Right atrium auricular region (tissue), 2 donors: ENCODE data around the gene DOP1B. TPM values are rescaled to one million over a fixed set of nuclear protein-coding genes. Genes with fewer than 3 reads are reported as not detected.
A peak's percentile ranks its signal among the peaks of the same experiment; 100 is the strongest.

Experiments
- DNase-seq: peaks from one replicate; pipeline ENCODE4 v3.0.0-alpha.2; 2019; ENCODE audit warnings: low spot score
- H3K27ac ChIP-seq, 2 donors: fragments of 200-600 bp; sonication (generic); 1 replicate in 1 of 2; 2 replicates in 1 of 2; pipeline ENCODE4 v1.5.1; 2016 to 2019
- H3K27me3 ChIP-seq, 2 donors: fragments of 200-600 bp; sonication (generic); one replicate each; pipeline versions ENCODE4 v1.5.1 to v1.6.0; 2017 to 2019
- H3K36me3 ChIP-seq: fragments of 200-600 bp; sonication (generic); one replicate; pipeline ENCODE4 v1.5.1; 2016
- H3K4me1 ChIP-seq, 2 donors: fragments of 200-600 bp; sonication (generic); one replicate each; pipeline versions ENCODE4 v1.5.1 to v1.6.0; 2017 to 2019
- H3K4me3 ChIP-seq, 2 donors: fragments of 200-600 bp; sonication (generic); 1 replicate in 1 of 2; 2 replicates in 1 of 2; pipeline ENCODE4 v1.5.1; 2017 to 2019; ENCODE audit warnings: mild to moderate bottlenecking in 1 of 2, moderate library complexity in 1 of 2
- H3K9me3 ChIP-seq, 2 donors: fragments of 200-600 bp; sonication (generic); one replicate each; pipeline ENCODE4 v1.5.1; 2019
- total RNA-seq, 2 donors: library from RNA; depleted of rRNA; stranded (reverse); fragments of >200 nt; gene quantifications; one replicate each; pipeline ENCODE4 v1.1.0, GENCODE V29; 2016
- TF ChIP-seq, protein P1 (sequence below), 2 donors: fragments of 200-600 bp; sonication (generic); IDR thresholded peaks; one replicate each; pipeline ENCODE4 v1.5.1; 2019; ENCODE audit warnings: antibody characterized with exemption in 2 of 2

The DOP1B gene
- total RNA-seq, 2 donors from 2014 or later = 4.0 to 4.9 TPM

DNA sequence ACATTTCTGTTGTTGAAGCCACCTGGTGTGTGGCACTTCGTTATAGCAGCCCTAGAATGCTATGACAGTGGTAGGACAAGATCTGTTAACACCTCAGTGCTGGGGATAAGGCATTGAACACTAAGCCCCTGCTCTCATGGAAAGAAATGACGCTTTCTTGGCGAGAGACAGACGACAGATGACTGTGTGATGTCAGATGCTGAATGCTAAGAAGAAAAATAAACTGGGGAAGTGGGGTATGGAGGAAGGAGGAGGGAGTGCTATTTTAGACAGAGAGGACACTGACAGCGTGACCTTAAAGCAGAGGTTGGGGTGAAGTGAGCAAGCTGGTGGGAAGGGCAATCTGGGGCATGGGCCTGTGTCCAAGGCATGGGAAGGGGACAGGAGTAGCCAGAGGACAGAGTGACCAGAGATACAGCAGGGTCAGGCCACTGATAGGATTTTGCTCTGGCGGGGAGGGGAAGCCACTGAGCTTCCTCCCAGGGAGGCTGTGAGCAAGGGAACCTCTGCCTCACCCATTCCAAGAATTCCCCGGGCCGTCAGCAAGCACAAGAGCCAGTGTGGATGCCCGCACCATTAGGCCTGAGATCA is 15.2 kb downstream of the DOP1B start:
- peaks cover 0 to 17% of the 10 kb centered on the region in 2 donors for H3K4me1 ChIP-seq
- H3K9me3 ChIP-seq = no peaks in the 10 kb centered on the region
- no peaks in the 10 kb centered on the region for H3K27me3 ChIP-seq
- no peak for DNase-seq
- no peaks in the 10 kb centered on the region for H3K36me3 ChIP-seq
- H3K4me3 ChIP-seq = no peak overlapping the region
- H3K27ac ChIP-seq = peak overlapping the region in 1 of 2 donors; percentile 5
- TF ChIP-seq, protein P1, sequence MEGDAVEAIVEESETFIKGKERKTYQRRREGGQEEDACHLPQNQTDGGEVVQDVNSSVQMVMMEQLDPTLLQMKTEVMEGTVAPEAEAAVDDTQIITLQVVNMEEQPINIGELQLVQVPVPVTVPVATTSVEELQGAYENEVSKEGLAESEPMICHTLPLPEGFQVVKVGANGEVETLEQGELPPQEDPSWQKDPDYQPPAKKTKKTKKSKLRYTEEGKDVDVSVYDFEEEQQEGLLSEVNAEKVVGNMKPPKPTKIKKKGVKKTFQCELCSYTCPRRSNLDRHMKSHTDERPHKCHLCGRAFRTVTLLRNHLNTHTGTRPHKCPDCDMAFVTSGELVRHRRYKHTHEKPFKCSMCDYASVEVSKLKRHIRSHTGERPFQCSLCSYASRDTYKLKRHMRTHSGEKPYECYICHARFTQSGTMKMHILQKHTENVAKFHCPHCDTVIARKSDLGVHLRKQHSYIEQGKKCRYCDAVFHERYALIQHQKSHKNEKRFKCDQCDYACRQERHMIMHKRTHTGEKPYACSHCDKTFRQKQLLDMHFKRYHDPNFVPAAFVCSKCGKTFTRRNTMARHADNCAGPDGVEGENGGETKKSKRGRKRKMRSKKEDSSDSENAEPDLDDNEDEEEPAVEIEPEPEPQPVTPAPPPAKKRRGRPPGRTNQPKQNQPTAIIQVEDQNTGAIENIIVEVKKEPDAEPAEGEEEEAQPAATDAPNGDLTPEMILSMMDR (IDR thresholded peaks at IDR 0.05) = no peak

- Histone ChIP-seq H3K27ac (no peak overlapping the region), H3K27me3 (no peaks in the 10 kb centered on the region), H3K4me1 (peaks cover 0 to 17% of the 10 kb centered on the region in 2 donors), H3K36me3 (no peaks in the 10 kb centered on the region), H3K4me3 (no peak overlapping the region), H3K9me3 (no peaks in the 10 kb centered on the region)
- TF ChIP-seq, protein P1 (IDR thresholded peaks at IDR 0.05) = no peak
- no peak for DNase-seq
Observed at GRCh38 chr21:36174780-36175179, 18.2 kb downstream of the DOP1B start.

GRCh38 chr21:36175771-36176565 is 19.3 kb downstream of the DOP1B start:
- H3K36me3 ChIP-seq = no peaks in the 10 kb centered on the region
- peaks cover 0 to 17% of the 10 kb centered on the region in 2 donors for H3K4me1 ChIP-seq
- H3K27me3 ChIP-seq = no peaks in the 10 kb centered on the region
- TF ChIP-seq, protein P1 (IDR thresholded peaks at IDR 0.05) = no peak
- no peaks in the 10 kb centered on the region for H3K9me3 ChIP-seq
- H3K27ac ChIP-seq = no peak overlapping the region
- H3K4me3 ChIP-seq = no peak overlapping the region
- no peak for DNase-seq

DNA sequence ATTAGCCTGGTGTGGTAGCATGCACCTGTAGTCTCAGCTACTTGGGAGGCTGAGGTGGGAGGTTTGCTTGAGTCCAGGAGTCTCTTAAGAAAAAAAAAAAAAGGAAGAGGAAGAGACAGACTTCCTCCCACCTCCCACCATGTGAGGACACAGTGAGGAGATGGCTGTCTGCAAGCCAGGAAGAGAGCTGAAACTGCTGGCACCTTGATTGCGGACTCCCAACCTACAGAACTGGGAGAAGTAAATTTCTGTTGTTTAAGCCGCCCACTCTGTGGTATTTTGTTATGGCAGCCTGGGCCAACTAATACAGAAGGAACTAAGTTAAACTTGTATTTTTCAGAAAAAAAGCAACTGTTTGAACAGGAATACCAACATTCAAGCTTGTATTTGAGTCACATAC is 21.7 kb downstream of the DOP1B start:
- no peak for DNase-seq
- TF ChIP-seq, protein P1 (IDR thresholded peaks at IDR 0.05) = no peak
- Histone ChIP-seq H3K4me1 (no peaks in the 10 kb centered on the region), H3K9me3 (no peaks in the 10 kb centered on the region), H3K27ac (no peak overlapping the region), H3K36me3 (no peaks in the 10 kb centered on the region), H3K4me3 (no peak overlapping the region), H3K27me3 (no peaks in the 10 kb centered on the region)

DNA sequence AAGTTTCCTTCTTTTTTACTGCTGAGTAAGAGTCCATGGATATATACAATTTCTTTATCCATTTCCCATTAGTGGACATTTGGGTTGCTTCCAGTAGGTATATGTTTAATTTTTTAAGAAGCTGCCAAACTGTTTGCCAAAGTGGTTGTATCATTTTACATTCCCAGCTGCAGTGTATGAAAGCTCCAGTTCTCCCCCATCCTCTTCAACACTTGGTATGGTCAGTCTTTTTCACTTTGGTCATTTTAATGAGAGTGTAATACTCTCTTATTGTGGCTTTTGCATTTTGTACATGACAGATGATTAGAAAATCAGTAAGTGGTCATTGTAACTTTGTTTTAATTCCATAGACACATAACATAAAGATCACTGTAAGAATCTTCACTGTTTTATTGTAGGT is 22.5 kb downstream of the DOP1B start:
- no peak for DNase-seq
- Histone ChIP-seq H3K36me3 (no peaks in the 10 kb centered on the region), H3K27me3 (no peaks in the 10 kb centered on the region), H3K4me1 (no peaks in the 10 kb centered on the region), H3K9me3 (no peaks in the 10 kb centered on the region), H3K27ac (no peak overlapping the region), H3K4me3 (no peak overlapping the region)
- TF ChIP-seq, protein P1 (IDR thresholded peaks at IDR 0.05) = no peak
